Astrocyte of the hippocampus (primary cell): ENCODE results near the gene MRPS5.
"Not testable (repeated sequence)": the region's sequence is repeated elsewhere in the genome, so short reads cannot be mapped to it uniquely, and the experiment has no call there.

Experiments
- DNase-seq: peaks from one replicate; pipeline ENCODE4 v3.0.0; 2011; ENCODE audit warnings: low read depth, low spot score

The MRPS5 gene

GRCh38 chr2:95047629-95048510, 73.7 kb downstream of the MRPS5 start:
- no peak for DNase-seq

GRCh38 chr2:95046371-95047112, 75.1 kb downstream of the MRPS5 start:
- DNase-seq = no peak

- DNase-seq = no peak
These were observed 77.0 kb downstream of the MRPS5 start for GRCh38 chr2:95044601-95045000.

GRCh38 chr2:95043300-95044093, 78.1 kb downstream of the MRPS5 start:
- peak; percentile 90 for DNase-seq

GRCh38 chr2:95042472-95043271, 78.9 kb downstream of the MRPS5 start:
- DNase-seq = no peak

- DNase-seq = no peak
These were observed 79.7 kb downstream of the MRPS5 start for GRCh38 chr2:95041824-95042442.

- DNase-seq = no peak
These were observed 80.4 kb downstream of the MRPS5 start for GRCh38 chr2:95041060-95041823.

- DNase-seq = no peak
These were observed 81.2 kb downstream of the MRPS5 start for GRCh38 chr2:95040426-95040825.

GRCh38 chr2:95039978-95040377, 81.6 kb downstream of the MRPS5 start:
- no peak for DNase-seq

GRCh38 chr2:95039363-95039762, 82.2 kb downstream of the MRPS5 start:
- no peak for DNase-seq

GRCh38 chr2:95038635-95039298, 82.8 kb downstream of the MRPS5 start:
- no peak for DNase-seq

- DNase-seq = not testable (repeated sequence)
These were observed 83.6 kb downstream of the MRPS5 start for GRCh38 chr2:95037841-95038585.

GRCh38 chr2:95037384-95037839, 84.2 kb downstream of the MRPS5 start:
- DNase-seq = no peak

GRCh38 chr2:95036596-95037383, 84.8 kb downstream of the MRPS5 start:
- no peak for DNase-seq
